Activated CD8-positive, alpha-beta memory T cell treated with anti-CD3 and anti-CD28 coated beads for 24 hours (primary cell): ENCODE measurements around the gene CSNK2A1.

Source experiments
- DNase-seq: peaks from one replicate; pipeline ENCODE4 v3.0.0-alpha.2; 2020

The CSNK2A1 gene

DNA sequence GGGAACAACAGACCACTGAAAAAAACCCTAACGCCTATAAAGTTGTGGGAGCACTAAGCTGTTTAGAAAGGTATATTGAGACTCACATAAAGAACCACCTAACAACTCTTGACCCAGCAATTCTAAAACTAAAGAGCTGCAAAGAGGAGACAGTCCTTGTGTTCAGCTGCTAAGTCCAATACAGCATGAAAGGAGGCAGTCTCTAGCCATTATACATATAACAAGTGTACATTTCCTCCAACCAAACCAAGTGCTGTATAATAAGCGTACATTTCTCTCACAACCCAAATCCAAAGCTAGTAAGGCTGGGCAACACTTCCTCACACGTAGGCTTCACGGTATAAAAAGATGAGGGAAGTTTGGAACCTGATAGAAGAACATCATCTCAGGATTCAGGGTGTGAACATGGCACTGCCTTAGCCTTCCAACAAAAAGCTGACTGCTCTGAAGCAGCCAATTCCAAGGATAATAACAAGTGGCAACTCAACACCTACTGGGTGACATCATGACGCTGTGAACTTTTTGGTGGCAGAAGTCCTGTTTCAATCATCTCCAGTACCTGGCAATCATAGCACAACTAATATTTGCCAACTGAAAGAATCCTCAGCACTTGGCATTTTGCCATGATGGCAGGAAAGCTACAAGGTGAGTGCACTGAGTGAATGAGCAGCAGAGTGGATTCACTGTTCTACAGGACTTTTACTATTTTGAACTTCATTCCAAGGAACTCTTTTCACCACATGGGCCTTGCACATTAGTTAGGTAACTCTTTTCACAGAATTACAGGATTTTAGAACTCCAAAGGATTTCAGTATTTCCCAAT lies 97.9 kb downstream of the CSNK2A1 start:
- DNase-seq, result no peak

DNA sequence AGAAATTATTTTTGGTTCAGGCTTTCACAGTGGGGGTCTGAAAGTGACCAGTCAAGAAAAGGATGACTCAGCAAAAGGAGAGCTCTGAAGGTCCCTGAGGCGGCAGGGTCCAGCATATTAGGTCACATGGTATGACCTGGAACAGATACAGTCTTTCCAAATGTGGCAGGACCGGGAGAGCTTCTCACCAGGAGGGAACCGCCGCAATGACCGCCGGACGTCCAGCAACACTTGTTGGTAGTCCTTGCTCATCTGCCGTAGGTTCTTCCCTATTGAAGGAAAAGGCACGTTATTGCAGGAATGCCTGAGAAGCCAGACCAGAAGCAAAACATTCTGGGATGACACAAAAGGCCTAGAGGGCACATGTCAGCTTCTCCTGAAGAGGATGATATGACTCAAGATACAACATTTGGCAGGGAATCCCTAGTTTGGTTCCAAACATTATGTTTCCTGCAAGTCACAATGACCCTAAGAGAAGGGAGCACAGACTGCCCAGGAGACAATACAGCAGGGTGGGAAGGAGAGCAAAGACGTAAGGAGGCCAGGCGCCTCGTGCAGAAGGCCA lies 98.6 kb downstream of the CSNK2A1 start:
- no peak for DNase-seq

DNA sequence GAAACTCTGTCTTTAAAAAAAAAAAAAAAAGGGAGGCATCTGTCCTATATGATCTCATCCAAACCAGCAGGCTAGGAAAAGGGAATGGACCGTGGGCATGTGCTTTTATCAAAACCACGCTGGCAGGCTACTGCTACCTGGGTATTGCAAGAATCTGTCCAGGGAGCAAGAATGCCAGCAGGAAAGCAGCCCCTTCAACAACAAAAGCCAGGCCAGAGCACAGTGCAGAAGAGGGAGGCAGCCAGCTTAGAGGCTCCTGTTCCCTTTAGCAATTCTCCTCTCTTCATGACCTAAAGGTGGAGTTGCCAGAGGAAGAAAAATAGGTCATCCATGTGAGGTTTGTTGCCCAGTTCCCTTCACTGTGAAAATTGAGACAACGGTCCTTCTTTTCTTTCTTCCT lies 99.5 kb downstream of the CSNK2A1 start:
- DNase-seq, result no peak

GRCh38 chr20:443223-443775 lies 100.3 kb downstream of the CSNK2A1 start:
- DNase-seq, result no peak

DNA sequence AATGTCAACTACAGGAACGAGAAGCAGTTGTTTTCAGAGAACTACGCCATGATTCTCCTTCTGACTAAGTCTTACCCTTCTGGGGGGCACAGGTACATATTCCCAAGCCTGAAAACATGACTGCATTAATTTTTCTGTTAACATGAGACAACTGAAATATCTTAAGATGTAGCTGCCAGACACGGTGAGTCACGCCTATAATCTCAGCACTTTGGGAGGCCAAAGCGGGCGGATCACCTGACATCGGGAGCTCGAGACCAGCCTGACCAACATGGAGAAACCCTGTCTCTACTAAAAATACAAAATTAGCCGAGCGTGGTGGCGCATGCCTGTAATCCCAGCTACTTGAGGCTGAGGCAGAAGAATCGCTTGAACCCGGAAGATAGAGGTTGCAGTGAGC lies 103.0 kb downstream of the CSNK2A1 start:
- DNase-seq, result no peak

DNA sequence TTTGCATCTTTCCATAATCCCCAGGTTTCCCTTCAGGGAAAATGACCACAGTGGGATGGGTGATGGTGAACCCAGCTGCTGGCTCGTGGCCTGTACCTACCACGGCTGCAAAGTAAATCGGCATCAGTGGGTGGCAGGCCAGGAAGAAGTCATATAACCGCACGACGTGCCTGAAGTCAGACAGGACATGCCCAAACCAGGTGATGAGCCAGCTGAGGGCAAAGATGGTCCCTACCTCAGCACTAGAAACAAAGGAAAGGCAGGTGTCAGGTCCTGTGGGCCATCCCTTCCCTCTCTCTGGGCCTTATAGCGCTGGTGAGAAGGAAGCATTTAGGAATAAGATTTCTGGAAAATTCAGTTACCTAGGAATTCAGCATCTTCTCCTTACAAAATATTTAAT lies 103.4 kb downstream of the CSNK2A1 start:
- no peak for DNase-seq

- DNase-seq, result peak; percentile 76
Measured at GRCh38 chr20:438571-439469, 104.8 kb downstream of the CSNK2A1 start.

DNA sequence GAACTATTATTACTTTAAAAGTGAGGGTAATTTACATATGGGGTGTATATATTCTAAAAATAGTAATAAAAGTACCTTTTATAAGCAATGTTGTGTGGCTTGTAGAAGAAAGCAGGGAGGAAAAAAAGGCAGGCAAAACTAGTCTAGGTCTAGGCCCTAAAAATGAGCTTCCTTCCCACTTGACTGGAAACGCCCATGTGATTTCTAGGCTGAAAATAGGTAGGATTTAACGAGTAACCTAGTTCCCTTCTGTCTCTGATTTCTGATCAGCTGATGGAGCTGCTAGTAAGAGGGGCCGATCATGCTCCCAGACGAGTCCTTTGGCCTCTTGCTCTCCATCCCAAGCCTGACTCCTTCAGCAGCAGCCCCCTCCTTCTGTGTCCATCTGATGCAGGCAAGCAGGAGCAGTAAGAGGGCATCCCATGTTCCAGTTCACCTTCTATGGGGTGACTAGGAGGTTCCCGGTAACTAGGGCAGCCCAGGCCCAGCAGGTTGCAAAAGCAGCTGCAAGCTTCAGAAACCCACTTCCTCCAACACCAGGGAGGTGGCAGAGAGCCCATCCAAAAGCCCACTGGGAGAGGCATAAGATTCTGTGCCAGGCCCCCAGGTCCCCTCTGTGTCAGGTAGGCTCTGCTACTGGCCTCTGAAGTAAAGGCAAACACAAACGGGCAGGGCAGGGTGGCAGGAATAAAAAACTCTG lies 105.7 kb downstream of the CSNK2A1 start:
- DNase-seq, result no peak

- no peak for DNase-seq
Measured at GRCh38 chr20:436476-436875, 107.1 kb downstream of the CSNK2A1 start.

DNA sequence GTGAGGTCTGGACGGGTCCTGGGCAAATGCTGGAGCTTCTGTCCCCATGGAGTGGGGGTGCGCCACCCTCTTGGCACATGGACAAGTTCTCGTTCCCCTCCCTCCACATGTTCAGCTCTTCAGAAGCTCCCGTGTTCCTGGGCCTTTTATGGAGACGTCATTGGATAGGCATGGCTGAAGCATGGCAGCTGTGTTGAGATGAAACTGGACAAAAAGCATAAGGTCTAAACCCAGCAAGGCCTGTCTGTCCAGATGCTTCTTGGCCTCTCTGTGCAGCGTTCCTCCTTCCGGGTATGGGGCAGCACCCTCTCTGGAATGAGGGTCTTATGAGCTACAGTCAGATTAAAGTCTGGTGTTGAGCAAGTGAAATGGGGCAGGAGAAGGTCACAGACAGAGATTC lies 108.0 kb downstream of the CSNK2A1 start:
- no peak for DNase-seq

GRCh38 chr20:434661-435419 lies 108.8 kb downstream of the CSNK2A1 start:
- no peak for DNase-seq

DNA sequence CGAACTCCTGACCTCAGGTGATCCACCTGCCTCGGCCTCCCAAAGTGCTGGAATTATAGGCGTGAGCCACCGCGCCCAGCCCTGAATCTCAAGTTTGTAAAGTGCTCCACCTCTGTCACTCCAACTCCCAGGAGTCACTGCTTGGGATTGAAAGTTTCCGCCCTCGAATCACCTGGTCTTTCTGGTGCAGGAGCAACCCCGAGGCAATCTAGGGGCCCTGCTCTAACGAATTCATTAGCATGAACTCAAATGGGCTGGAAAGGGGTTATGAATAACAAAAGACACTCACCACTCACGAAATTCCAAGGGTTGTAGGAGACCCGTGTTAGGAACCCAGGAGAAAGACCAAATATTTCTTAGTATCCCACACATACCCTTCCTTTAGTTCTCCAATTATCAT lies 109.4 kb downstream of the CSNK2A1 start:
- DNase-seq, result no peak

DNA sequence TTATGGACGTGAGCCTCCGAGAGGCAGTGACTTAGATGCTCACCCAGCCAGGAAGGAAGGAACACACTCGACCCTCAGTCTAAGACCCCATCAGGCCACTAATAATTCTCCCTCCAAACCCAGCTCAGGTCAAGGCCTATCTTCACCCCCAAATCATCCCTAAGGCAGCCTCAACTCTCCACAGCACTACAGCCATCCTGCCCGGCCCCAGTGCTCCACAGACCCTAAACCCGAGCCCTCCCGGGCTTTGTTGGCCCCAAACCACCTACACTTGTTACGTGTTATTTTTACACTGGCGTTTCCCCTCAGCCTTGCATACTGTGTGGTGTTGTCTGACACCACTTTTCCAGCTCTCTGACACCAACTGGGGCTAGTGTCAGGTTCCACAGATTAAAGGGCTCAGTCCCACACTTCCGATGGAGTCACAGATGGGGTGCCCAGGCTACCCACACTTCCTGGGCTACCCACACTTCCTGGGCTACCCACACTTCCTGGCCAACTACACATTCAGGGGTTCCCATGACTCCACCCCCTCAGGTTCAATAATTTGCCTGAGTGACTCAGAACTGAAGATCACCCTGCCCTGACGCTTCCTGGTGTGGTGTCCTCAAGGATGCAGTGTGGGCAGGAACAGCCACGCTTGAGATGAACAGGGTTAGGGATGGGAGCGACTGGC lies 110.2 kb downstream of the CSNK2A1 start:
- DNase-seq, result peak; percentile 83

DNA sequence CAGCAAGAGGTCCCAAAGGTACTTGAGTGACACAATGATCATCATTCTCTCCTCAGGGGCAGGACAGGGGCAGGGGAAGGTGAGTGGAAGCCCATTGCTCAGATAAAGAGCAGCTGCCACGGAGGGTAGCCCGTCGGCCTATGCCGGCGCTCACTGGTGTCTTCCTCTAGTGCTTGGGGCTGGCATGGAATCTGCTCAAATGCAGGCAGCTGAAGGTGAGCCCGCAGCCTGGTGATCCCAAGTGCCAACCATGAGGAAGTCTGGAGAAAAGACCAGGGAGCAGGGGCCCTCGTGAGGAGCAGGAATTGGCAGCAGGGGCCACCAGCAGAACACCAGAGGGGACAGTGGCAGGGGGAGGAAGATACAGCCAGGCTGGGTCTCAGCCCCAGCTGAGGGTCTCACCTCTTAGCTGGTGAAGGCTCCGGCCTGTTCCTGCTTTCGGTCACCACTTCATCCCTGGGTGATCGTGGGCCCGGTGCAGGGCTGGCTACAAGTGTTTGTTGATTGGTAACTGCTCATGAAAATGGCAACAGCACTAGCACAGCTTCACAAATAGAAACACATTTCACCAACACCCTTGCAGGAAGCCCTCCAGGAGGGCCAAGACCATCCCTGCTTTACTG lies 110.8 kb downstream of the CSNK2A1 start:
- no peak for DNase-seq

- DNase-seq, result no peak
Measured at GRCh38 chr20:432208-432607, 111.4 kb downstream of the CSNK2A1 start.

- DNase-seq, result no peak
Measured at GRCh38 chr20:431012-431904, 112.3 kb downstream of the CSNK2A1 start.

GRCh38 chr20:430091-430999 lies 113.2 kb downstream of the CSNK2A1 start:
- DNase-seq, result no peak

GRCh38 chr20:428658-429200 lies 114.9 kb downstream of the CSNK2A1 start:
- DNase-seq, result no peak
